BLaER1 (cell line): ENCODE measurements around the gene ENGASE.
A peak's percentile ranks its signal among the peaks of the same experiment; 100 is the strongest.

Source experiments
- H3K27ac ChIP-seq: shearing (Covaris generic); formaldehyde crosslinking; 2 replicates; pipeline ENCODE4 v1.8.1; 2022
- H3K27me3 ChIP-seq: shearing (Covaris generic); formaldehyde crosslinking; 2 replicates; pipeline ENCODE4 v1.8.1; 2022
- H3K36me3 ChIP-seq: shearing (Covaris generic); formaldehyde crosslinking; 2 replicates; pipeline ENCODE4 v1.8.1; 2022
- H3K4me1 ChIP-seq: shearing (Covaris generic); formaldehyde crosslinking; 2 replicates; pipeline ENCODE4 v1.8.1; 2022
- H3K4me2 ChIP-seq: shearing (Covaris generic); formaldehyde crosslinking; 2 replicates; pipeline ENCODE4 v1.8.1; 2022
- H3K4me3 ChIP-seq: shearing (Covaris generic); formaldehyde crosslinking; 2 replicates; pipeline ENCODE4 v1.8.1; 2022
- H3K9ac ChIP-seq: shearing (Covaris generic); formaldehyde crosslinking; 2 replicates; pipeline ENCODE4 v1.8.1; 2022
- H3K9me3 ChIP-seq: shearing (Covaris generic); formaldehyde crosslinking; 2 replicates; pipeline ENCODE4 v1.8.1; 2022
- H4K20me1 ChIP-seq: shearing (Covaris generic); formaldehyde crosslinking; 2 replicates; pipeline ENCODE4 v1.8.1; 2022
- Cebpa-rat ChIP-seq: shearing (Covaris generic); IDR thresholded peaks from 2 replicates; pipeline ENCODE4 v1.8.1; 2022

The ENGASE gene

DNA sequence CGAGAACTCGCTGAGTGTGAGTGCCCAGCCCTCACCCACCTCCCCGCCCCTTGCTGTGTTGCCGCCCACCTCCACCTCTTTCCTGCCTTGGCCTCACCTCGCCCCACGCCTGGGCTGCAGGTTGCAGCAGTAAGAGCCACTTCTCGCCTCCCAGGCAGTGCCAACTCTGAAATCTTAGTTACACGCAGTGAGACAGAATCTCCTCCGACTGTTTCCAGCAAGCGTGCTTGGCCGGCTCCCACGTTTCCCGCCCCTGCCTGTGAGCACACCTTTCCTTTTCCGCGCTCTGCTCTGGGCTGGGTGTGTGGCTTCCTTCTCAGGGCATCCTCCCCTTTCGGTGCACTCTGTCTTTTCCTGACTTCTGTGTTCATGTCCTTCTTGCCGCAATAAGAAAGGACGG is 5.7 kb downstream of the ENGASE start:
- Histone ChIP-seq H3K27me3 (no peaks in the 10 kb centered on the region), H3K4me3 (no peak overlapping the region), H3K4me1 (peaks cover 44% of the 10 kb centered on the region), H3K9ac (no peak overlapping the region), H3K4me2 (peak overlapping the region; percentile 42), H3K27ac (no peak overlapping the region), H4K20me1 (peaks cover 70% of the 10 kb centered on the region), H3K9me3 (no peaks in the 10 kb centered on the region), H3K36me3 (peaks cover 71% of the 10 kb centered on the region)
- no peak for TF ChIP-seq Cebpa-rat

DNA sequence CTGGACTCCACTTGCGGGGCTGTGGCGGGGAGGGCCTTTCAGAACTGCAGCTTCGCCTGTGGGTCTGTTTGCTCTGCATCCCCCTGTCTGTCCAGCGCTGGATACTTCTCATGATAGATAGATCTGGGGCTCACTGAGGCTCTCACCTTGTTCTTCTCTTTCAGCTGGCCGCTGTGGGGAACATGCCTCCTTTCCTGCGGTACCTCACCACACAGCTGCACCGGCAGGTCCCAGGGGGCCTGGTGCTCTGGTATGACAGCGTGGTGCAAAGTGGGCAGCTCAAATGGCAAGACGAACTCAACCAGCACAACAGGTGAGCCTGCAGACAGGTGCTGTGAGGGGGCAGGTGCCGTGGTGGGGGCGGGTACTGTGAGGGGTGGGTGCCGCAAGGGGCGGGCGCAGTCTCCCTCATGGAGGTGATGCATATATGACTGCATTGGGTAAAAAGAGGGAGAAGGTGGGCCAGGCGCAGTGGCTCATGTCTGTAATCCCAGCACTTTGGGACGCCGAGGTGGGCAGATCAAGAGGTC is 6.2 kb downstream of the ENGASE start:
- no peak overlapping the region for H3K9ac ChIP-seq
- H3K4me1 ChIP-seq, result peaks cover 40% of the 10 kb centered on the region
- H3K36me3 ChIP-seq, result peaks cover 76% of the 10 kb centered on the region
- H3K4me2 ChIP-seq, result peak overlapping the region; percentile 42
- peaks cover 65% of the 10 kb centered on the region for H4K20me1 ChIP-seq
- H3K27me3 ChIP-seq, result no peaks in the 10 kb centered on the region
- no peak for TF ChIP-seq Cebpa-rat
- no peak overlapping the region for H3K27ac ChIP-seq
- no peak overlapping the region for H3K4me3 ChIP-seq
- no peaks in the 10 kb centered on the region for H3K9me3 ChIP-seq

DNA sequence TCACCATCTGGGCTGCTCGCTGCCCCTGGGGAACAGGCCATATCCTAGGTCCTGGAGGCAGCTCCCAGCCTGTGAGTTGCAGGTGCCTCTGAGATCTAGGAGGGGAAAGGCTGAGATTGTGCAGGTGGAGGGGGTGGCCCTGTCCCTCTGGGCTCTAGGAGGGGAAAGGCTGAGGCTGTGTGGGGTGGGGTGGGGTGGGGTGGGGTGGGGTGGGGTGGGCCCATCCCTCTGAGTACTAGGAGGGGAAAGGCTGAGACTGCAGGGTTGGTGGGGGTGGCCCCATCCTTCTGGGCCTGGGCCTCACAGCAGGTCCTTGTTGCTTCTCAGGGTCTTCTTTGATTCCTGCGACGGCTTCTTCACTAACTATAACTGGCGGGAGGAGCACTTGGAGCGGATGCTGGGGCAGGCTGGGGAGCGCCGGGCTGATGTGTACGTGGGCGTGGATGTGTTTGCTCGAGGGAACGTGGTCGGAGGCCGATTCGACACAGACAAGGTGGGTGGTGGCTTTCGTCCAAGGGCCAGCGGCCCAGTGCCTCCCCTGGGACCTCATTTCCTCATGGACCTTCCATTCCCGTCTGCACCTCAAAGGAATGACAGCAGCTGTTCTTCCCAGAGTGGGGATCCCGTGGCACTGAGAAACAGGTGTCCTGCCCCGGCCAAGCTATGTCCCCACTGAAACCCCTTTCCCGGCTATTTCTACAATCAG is 7.1 kb downstream of the ENGASE start:
- no peaks in the 10 kb centered on the region for H3K9me3 ChIP-seq
- no peak overlapping the region for H3K9ac ChIP-seq
- H3K27ac ChIP-seq, result no peak overlapping the region
- H3K36me3 ChIP-seq, result peaks cover 85% of the 10 kb centered on the region
- no peaks in the 10 kb centered on the region for H3K27me3 ChIP-seq
- peaks cover 31% of the 10 kb centered on the region for H3K4me1 ChIP-seq
- H4K20me1 ChIP-seq, result peaks cover 58% of the 10 kb centered on the region
- H3K4me2 ChIP-seq, result peak overlapping the region; percentile 42
- TF ChIP-seq Cebpa-rat, result no peak
- H3K4me3 ChIP-seq, result no peak overlapping the region

DNA sequence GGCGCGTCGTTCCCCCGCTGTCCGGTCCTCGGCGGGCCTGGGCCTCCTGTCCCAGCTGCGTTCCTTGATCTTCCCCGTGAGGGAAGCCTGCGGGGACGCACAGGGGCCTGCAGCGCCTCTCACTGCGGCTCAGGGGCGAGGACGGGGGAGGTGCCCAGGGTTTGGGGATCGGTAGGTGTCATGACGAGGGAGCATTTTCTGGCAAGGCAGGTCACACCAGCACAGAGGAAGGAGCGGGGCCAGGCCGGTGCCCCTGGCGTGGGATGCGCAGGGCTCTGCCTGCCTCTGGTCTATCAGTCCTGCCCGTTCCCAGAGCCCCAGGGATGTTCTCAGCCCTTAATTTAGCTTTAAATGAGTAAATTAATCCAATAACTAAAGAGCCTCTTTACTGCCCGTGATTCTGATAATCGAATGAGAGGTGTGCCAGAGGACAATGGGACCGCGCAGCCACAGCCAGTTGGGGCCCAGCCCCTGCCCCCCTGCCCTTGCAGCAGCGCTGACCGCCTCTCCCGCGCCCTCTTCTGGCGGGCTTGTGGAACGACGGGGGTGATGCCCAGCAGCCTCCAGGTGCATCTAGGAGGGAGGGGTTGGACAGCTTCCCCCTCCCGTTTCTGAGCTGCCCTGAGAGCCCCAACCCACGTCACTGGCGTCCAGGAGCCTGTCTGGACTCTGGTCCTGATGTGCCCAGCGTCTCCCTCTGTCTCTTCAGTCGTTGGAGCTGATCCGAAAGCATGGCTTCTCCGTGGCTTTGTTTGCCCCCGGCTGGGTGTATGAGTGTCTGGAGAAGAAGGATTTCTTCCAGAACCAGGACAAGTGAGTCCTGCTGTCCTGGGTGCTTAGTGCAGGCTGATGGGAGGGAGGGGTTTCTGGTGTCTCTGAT is 7.9 kb downstream of the ENGASE start:
- Histone ChIP-seq H3K9me3 (no peaks in the 10 kb centered on the region), H3K27ac (no peak overlapping the region), H3K36me3 (peaks cover 89% of the 10 kb centered on the region), H3K4me3 (no peak overlapping the region), H3K4me2 (peak overlapping the region; percentile 15; the same call in 1 of the 2 replicates), H3K4me1 (peaks cover 24% of the 10 kb centered on the region), H3K27me3 (no peaks in the 10 kb centered on the region), H4K20me1 (peaks cover 62% of the 10 kb centered on the region), H3K9ac (no peak overlapping the region)
- TF ChIP-seq Cebpa-rat, result no peak

DNA sequence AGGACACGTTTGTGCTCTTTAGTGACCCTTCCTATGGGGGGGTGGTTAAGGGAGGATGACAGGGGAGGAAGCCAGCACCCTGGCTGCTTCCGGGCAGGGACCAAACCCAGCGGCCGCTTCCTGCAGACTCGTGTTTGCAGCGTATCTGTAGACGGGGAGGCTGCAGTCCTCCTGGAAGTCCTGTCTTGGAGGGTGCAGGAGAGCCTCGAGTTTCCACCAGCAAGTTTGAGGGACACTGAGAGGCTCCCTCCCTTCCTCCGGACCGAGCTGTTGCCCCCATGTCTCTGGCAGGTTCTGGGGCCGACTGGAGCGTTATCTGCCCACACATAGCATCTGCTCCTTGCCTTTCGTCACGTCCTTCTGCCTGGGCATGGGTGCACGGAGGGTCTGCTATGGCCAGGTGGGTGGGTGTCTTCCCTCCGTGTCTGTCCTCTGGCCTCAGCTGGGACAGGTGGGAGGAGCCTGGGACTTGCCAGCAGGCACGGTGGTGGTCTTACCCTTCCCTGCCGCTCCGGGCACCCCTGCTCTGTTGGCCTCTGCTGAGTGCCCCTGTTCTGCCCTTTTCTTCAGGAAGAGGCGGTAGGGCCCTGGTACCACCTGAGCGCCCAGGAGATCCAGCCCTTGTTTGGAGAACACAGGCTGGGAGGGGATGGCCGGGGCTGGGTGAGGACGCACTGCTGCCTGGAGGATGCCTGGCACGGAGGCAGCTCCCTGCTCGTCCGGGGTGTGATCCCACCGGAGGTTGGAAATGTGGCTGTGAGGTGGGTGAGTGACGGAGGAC is 8.8 kb downstream of the ENGASE start:
- H3K27ac ChIP-seq, result no peak overlapping the region
- H3K27me3 ChIP-seq, result no peaks in the 10 kb centered on the region
- H3K4me2 ChIP-seq, result no peak overlapping the region
- H3K36me3 ChIP-seq, result peaks cover 81% of the 10 kb centered on the region
- H3K4me1 ChIP-seq, result peaks cover 24% of the 10 kb centered on the region
- TF ChIP-seq Cebpa-rat, result no peak
- H3K4me3 ChIP-seq, result no peak overlapping the region
- peaks cover 67% of the 10 kb centered on the region for H4K20me1 ChIP-seq
- no peak overlapping the region for H3K9ac ChIP-seq
- H3K9me3 ChIP-seq, result no peaks in the 10 kb centered on the region

DNA sequence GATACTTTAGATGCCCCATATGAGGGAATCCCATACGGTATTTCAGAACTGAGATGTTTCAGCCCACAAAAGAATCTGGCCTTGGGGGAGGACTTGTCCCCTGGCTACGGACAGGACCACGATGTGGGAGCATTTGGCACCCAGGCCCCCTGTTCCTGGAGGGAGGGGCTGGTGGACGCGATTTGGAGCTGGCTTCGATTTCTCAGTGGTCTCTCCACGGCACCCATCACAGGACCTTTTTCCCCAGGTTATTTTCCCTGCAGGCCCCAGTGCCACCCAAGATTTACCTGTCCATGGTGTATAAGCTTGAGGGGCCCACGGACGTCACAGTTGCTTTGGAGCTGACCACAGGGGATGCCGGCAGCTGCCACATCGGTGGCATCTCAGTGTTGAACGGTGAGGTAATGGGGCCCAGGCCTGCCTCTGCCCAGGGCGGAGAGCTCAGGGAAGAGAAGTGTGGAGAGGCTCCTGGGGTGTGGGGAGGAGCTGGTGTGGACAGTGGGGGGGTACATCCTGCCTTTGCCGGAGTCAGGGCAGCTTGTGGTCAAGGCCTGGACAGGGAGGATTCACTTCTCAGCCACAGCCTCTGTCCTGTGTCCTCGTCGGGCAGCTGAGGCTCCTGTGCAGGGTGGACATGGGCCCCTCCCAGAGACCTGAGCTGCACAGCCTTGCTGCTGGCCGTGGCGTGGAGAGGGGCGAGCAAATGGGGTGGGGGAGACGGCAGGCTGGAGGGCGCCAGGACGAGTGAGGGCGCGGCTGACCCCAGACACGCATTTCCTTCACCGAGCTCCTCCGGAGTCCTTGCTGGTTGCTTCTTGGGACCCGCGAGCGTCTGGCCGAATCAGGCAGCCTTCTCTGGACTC is 9.9 kb downstream of the ENGASE start:
- H4K20me1 ChIP-seq, result peaks cover 67% of the 10 kb centered on the region
- peaks cover 76% of the 10 kb centered on the region for H3K36me3 ChIP-seq
- TF ChIP-seq Cebpa-rat, result no peak

DNA sequence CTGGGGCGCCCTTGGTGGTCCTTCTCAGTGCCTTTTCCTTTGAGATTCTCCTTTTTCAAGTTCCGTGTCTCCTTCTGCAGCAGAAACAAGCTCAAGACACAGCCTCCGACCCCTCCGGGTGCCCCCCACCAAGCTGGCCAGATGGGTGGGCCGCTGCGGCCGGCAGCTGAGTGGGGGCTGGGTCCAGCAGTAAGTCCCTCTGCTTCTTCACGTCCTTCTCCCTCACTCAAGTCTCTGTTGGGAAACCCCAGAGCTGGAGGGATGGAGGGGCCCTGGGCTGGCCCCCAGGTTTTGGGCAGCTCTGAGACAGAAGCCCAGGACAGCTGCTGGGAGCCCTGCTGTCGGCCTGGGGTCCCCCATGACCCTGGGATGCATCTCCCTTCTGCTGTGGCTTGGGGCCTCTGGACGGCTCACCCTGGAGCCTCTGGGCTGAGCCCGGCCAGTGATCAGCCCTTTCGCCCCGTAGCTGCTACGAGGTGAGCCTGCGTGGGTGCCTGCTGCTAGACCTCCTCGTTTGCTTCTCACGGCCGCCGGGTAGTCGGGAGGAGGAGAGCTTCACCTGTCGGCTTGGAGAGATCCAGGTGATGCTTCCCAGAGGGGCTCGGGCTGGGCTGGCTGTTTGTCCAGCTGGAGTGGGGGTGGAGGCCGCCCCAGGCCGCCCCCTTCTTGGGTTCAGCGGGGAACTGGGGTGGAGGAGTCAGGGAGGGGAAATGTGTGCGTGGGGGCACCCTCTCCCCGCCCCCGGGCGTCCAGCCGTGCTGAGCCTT is 10.7 kb downstream of the ENGASE start:
- Histone ChIP-seq H3K4me3 (no peak overlapping the region), H3K36me3 (peaks cover 68% of the 10 kb centered on the region), H3K27me3 (no peaks in the 10 kb centered on the region), H4K20me1 (peaks cover 69% of the 10 kb centered on the region), H3K9ac (no peak overlapping the region), H3K27ac (no peak overlapping the region), H3K9me3 (no peaks in the 10 kb centered on the region), H3K4me2 (no peak overlapping the region), H3K4me1 (peaks cover 26% of the 10 kb centered on the region)
- no peak for TF ChIP-seq Cebpa-rat

More for the DNA sequence above, 9.9 kb downstream of the ENGASE start:
- Histone ChIP-seq H3K4me1 (peaks cover 24% of the 10 kb centered on the region), H3K4me2 (no peak overlapping the region), H3K9me3 (no peaks in the 10 kb centered on the region), H3K4me3 (no peak overlapping the region), H3K27me3 (no peaks in the 10 kb centered on the region), H3K9ac (no peak overlapping the region), H3K27ac (no peak overlapping the region)

DNA sequence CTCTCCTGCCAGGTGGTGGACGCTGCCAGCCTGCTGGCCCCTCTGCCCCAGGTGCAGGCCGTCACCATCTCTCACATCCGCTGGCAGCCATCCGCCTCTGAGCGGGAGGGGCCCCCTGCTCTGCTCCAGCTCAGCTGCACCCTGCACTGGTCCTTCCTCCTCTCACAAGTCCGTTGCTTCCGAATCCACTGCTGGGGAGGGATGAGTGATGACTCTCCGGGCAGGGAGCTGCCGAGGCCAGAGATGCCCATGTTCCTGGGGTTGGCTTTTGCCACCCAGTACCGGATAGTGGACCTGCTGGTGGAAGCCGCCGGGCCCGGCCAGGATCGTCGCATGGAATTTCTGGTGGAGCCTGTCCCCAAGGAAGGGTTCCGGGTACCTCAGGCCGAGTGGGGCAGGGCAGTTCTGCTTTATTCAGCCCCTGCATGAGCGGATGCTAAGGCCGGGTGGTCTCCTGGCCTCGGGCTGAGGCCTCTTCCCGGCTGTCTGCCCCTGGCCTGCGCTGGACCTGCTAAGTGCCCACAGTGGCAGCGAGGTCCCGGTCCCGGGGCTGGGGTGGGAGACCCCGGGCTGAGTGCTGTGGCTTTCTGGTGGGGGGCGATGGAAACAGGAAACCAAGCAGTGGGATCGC is 11.4 kb downstream of the ENGASE start:
- H3K9me3 ChIP-seq, result no peaks in the 10 kb centered on the region
- no peaks in the 10 kb centered on the region for H3K27me3 ChIP-seq
- H3K36me3 ChIP-seq, result peaks cover 64% of the 10 kb centered on the region

More for the DNA sequence above, 11.4 kb downstream of the ENGASE start:
- H4K20me1 ChIP-seq, result peaks cover 70% of the 10 kb centered on the region
- peaks cover 26% of the 10 kb centered on the region for H3K4me1 ChIP-seq
- H3K4me2 ChIP-seq, result no peak overlapping the region
- H3K27ac ChIP-seq, result no peak overlapping the region
- no peak overlapping the region for H3K4me3 ChIP-seq
- H3K9ac ChIP-seq, result no peak overlapping the region
- no peak for TF ChIP-seq Cebpa-rat
